WTC11 (cell line): ENCODE measurements around the gene HIP1. TPM values are rescaled to one million over a fixed set of nuclear protein-coding genes. Genes with fewer than 3 reads are reported as not detected.

Experiments used
- ATAC-seq: fragments of 200-7000 bp; cut with Tn5 transposase; 2 replicates; pipeline ENCODE4 v1.10.0; 2021; ENCODE audit warnings: mild to moderate bottlenecking, moderate library complexity
- CTCF ChIA-PET: fragments of 300-600 bp; sonication (Branson Sonifier 250); formaldehyde crosslinking; loops from one replicate; lab custom pipeline; 2021; ENCODE audit warnings: antibody characterized with exemption; lab: Charles Lee
- POLR2A ChIA-PET: fragments of 350-600 bp; sonication (Branson Sonifier 250); formaldehyde crosslinking; loops from one replicate; lab custom pipeline; 2021; ENCODE audit warnings: antibody characterized with exemption; lab: Charles Lee
- DNase-seq: peaks from one replicate; pipeline ENCODE4 v3.0.0; 2021; ENCODE audit warnings: low spot score
- H3K27ac Mint-ChIP-seq: 2 replicates; pipeline ENCODE4 v1.8.0; 2021; ENCODE audit warnings: mixed read lengths
- H3K27me3 Mint-ChIP-seq: 2 replicates; pipeline ENCODE4 v1.8.0; 2021; ENCODE audit warnings: low read depth, mild to moderate bottlenecking, moderate library complexity, mixed read lengths
- H3K36me3 Mint-ChIP-seq: 2 replicates; pipeline ENCODE4 v1.8.0; 2021; ENCODE audit warnings: mixed read lengths
- H3K4me1 Mint-ChIP-seq: 2 replicates; pipeline ENCODE4 v1.8.0; 2022; ENCODE audit warnings: mixed read lengths
- H3K4me3 Mint-ChIP-seq: 2 replicates; pipeline ENCODE4 v1.8.0; 2021; ENCODE audit warnings: mild to moderate bottlenecking, moderate library complexity, mixed read lengths
- H3K9me3 Mint-ChIP-seq: 2 replicates; pipeline ENCODE4 v1.8.0; 2021; ENCODE audit warnings: mixed read lengths
- CBFB ChIP-seq: sonication (generic); formaldehyde crosslinking; IDR thresholded peaks from 2 replicates; pipeline ENCODE4 v1.8.1; 2022; ENCODE audit warnings: mild to moderate bottlenecking, low read depth, missing genetic modification reagents
- CREM ChIP-seq: sonication (generic); formaldehyde crosslinking; IDR thresholded peaks from 2 replicates; pipeline ENCODE4 v1.8.1; 2022; ENCODE audit warnings: mild to moderate bottlenecking, missing genetic modification reagents, moderate library complexity
- ELF4 ChIP-seq: sonication (generic); formaldehyde crosslinking; IDR thresholded peaks from 2 replicates; pipeline ENCODE4 v1.8.1; 2022; ENCODE audit warnings: low read depth, mild to moderate bottlenecking, moderate library complexity, missing genetic modification reagents
- ESRRA ChIP-seq: sonication (generic); formaldehyde crosslinking; IDR thresholded peaks from 2 replicates; pipeline ENCODE4 v1.8.1; 2022; ENCODE audit warnings: mild to moderate bottlenecking, missing genetic modification reagents, borderline replicate concordance
- FOXK1 ChIP-seq: sonication (generic); formaldehyde crosslinking; IDR thresholded peaks from 2 replicates; pipeline ENCODE4 v1.8.0; 2022; ENCODE audit warnings: mild to moderate bottlenecking, moderate library complexity, missing genetic modification reagents
- GTF2I ChIP-seq: fragments of 250-450 bp; sonication (Bioruptor Pico); conservative IDR thresholded peaks from 2 replicates; pipeline ENCODE4 v1.4.0; 2021; ENCODE audit warnings: mild to moderate bottlenecking
- NFYB ChIP-seq: sonication (generic); formaldehyde crosslinking; conservative IDR thresholded peaks from 2 replicates; pipeline ENCODE4 v1.8.0; 2022; ENCODE audit warnings: low read depth, missing genetic modification reagents
- NR3C1 ChIP-seq: sonication (generic); formaldehyde crosslinking; conservative IDR thresholded peaks from 2 replicates; pipeline ENCODE4 v1.8.1; 2023; ENCODE audit warnings: low read depth, mild to moderate bottlenecking, missing genetic modification reagents
- SOX15 ChIP-seq: fragments of 250-450 bp; sonication (Bioruptor Pico); IDR thresholded peaks from 2 replicates; pipeline ENCODE4 v1.9.0; 2021; ENCODE audit warnings: mild to moderate bottlenecking
- TCF7 ChIP-seq: sonication (generic); formaldehyde crosslinking; IDR thresholded peaks from 2 replicates; pipeline ENCODE4 v1.8.0; 2022; ENCODE audit warnings: mild to moderate bottlenecking, low read depth, missing genetic modification reagents, moderate library complexity
- ZNF671 ChIP-seq: fragments of 250-450 bp; sonication (Bioruptor Pico); IDR thresholded peaks from 2 replicates; pipeline ENCODE4 v1.8.0; 2021; ENCODE audit warnings: mild to moderate bottlenecking
- total RNA-seq: library from RNA; stranded (reverse); gene quantifications from 3 replicates; pipeline ENCODE4 v1.2.3, GENCODE V29; 2021
- TF ChIP-seq, protein P1 (sequence below): fragments of 250-450 bp; sonication (Bioruptor Pico); IDR thresholded peaks from 2 replicates; pipeline ENCODE4 v1.9.0; 2021; ENCODE audit warnings: moderate library complexity, mild to moderate bottlenecking, inconsistent platforms, borderline replicate concordance
- TF ChIP-seq, protein P2 (sequence below): fragments of 250-450 bp; sonication (Bioruptor Pico); IDR thresholded peaks from 2 replicates; pipeline ENCODE4 v1.9.0; 2021; ENCODE audit warnings: mild to moderate bottlenecking
- TF ChIP-seq, protein P3 (sequence below): sonication (generic); formaldehyde crosslinking; IDR thresholded peaks from 2 replicates; pipeline ENCODE4 v1.8.1; 2023; ENCODE audit warnings: mild to moderate bottlenecking, missing genetic modification reagents
- TF ChIP-seq, protein P4 (sequence below): sonication (generic); formaldehyde crosslinking; IDR thresholded peaks from 2 replicates; pipeline ENCODE4 v1.8.1; 2022; ENCODE audit warnings: missing genetic modification reagents, borderline replicate concordance
- TF ChIP-seq, protein P5 (sequence below): sonication (generic); formaldehyde crosslinking; IDR thresholded peaks from 2 replicates; pipeline ENCODE4 v1.8.1; 2023; ENCODE audit warnings: mild to moderate bottlenecking, missing genetic modification reagents, moderate library complexity
- TF ChIP-seq, protein P6 (sequence below): sonication (generic); formaldehyde crosslinking; IDR thresholded peaks from 2 replicates; pipeline ENCODE4 v1.8.0; 2023; ENCODE audit warnings: missing genetic modification reagents
- TF ChIP-seq, protein P7 (sequence below): sonication (generic); formaldehyde crosslinking; IDR thresholded peaks from 2 replicates; pipeline ENCODE4 v1.8.1; 2022; ENCODE audit warnings: mild to moderate bottlenecking, missing genetic modification reagents, moderate library complexity, borderline replicate concordance

HIP1 gene
- total RNA-seq, 1 experiment from 2014 or later, result 75.8 TPM

DNA sequence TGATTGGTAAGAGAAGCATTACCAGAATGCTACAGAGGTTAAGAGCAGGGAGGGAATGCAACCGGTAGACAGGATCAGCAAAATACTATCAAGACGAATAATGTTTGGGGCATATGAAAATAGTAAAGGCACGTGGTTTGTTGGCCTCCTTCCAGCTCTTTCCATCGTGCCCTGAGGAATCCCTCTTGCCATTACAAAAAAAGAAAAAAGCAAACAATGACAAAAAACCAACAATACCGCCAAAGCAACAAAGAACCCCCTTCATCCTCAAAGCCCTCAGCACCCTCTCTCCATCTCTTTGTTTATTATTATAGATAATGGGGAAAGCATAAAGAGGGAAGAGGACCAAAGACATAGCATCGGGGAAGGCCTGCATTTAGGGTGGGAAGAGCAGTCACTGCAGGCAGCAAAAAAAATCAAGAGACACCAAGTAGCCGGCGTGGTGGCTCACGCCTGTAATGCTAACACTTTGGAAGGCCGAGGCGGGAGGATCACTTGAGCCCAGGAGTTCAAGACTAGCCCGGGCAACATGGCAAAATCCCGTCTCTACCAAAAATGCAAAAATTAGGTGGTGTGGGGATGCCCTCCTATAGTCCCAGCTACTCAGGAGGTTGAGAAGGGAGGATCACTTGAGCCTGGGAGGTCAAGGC lies 78.0 kb downstream of the HIP1 start:
- H3K27ac Mint-ChIP-seq, result no peak overlapping the region

DNA sequence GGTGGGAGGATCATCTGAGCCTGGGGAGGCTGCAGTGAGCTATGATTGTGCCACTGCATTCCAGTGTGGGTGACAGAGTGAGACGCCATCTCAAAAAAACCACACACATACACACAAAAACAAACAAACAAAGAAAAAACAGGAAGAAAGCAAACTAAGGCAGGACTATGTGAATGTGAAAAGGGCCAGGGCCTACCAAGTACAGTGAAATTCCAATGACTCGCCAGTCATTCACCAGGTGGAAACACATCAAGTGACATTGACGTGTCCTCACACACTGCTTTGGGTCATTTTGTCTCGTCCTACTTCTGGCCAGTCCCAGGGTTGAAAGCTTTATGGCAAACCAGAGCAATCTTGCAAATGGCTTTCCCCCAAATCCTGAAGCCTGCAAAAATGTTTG lies 79.9 kb downstream of the HIP1 start:
- CTCF ChIA-PET, result interaction anchor here (1.3 kb wide), 1 partner anchor 54 kb away, joined by 3 read pairs; no protein-coding TSS in a partner anchor
- TF ChIP-seq FOXK1 (CRISPR knock-in tag) (no peak), SOX15 (no peak)
- TF ChIP-seq, protein P1, sequence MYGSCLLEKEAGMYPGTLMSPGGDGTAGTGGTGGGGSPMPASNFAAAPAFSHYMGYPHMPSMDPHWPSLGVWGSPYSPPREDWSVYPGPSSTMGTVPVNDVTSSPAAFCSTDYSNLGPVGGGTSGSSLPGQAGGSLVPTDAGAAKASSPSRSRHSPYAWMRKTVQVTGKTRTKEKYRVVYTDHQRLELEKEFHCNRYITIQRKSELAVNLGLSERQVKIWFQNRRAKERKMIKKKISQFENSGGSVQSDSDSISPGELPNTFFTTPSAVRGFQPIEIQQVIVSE (CRISPR knock-in tag), result no peak

More for the DNA sequence above, 78.0 kb downstream of the HIP1 start:
- ATAC-seq (no peak), DNase-seq (no peak)
- POLR2A ChIA-PET, result no interaction called here
- Mint-ChIP-seq H3K27me3 (no peaks in the 10 kb centered on the region), H3K4me3 (no peak overlapping the region), H3K9me3 (peaks cover 4% of the 10 kb centered on the region; the same call in 1 of the 2 replicates), H3K4me1 (peaks cover 13% of the 10 kb centered on the region), H3K36me3 (no peaks in the 10 kb centered on the region)
- no peak for TF ChIP-seq FOXK1 (CRISPR knock-in tag)
- TF ChIP-seq, protein P2, sequence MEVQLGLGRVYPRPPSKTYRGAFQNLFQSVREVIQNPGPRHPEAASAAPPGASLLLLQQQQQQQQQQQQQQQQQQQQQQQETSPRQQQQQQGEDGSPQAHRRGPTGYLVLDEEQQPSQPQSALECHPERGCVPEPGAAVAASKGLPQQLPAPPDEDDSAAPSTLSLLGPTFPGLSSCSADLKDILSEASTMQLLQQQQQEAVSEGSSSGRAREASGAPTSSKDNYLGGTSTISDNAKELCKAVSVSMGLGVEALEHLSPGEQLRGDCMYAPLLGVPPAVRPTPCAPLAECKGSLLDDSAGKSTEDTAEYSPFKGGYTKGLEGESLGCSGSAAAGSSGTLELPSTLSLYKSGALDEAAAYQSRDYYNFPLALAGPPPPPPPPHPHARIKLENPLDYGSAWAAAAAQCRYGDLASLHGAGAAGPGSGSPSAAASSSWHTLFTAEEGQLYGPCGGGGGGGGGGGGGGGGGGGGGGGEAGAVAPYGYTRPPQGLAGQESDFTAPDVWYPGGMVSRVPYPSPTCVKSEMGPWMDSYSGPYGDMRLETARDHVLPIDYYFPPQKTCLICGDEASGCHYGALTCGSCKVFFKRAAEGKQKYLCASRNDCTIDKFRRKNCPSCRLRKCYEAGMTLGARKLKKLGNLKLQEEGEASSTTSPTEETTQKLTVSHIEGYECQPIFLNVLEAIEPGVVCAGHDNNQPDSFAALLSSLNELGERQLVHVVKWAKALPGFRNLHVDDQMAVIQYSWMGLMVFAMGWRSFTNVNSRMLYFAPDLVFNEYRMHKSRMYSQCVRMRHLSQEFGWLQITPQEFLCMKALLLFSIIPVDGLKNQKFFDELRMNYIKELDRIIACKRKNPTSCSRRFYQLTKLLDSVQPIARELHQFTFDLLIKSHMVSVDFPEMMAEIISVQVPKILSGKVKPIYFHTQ (CRISPR knock-in tag), result no peak
- TF ChIP-seq, protein P3, sequence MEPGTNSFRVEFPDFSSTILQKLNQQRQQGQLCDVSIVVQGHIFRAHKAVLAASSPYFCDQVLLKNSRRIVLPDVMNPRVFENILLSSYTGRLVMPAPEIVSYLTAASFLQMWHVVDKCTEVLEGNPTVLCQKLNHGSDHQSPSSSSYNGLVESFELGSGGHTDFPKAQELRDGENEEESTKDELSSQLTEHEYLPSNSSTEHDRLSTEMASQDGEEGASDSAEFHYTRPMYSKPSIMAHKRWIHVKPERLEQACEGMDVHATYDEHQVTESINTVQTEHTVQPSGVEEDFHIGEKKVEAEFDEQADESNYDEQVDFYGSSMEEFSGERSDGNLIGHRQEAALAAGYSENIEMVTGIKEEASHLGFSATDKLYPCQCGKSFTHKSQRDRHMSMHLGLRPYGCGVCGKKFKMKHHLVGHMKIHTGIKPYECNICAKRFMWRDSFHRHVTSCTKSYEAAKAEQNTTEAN (CRISPR knock-in tag), result no peak
- TF ChIP-seq, protein P4, sequence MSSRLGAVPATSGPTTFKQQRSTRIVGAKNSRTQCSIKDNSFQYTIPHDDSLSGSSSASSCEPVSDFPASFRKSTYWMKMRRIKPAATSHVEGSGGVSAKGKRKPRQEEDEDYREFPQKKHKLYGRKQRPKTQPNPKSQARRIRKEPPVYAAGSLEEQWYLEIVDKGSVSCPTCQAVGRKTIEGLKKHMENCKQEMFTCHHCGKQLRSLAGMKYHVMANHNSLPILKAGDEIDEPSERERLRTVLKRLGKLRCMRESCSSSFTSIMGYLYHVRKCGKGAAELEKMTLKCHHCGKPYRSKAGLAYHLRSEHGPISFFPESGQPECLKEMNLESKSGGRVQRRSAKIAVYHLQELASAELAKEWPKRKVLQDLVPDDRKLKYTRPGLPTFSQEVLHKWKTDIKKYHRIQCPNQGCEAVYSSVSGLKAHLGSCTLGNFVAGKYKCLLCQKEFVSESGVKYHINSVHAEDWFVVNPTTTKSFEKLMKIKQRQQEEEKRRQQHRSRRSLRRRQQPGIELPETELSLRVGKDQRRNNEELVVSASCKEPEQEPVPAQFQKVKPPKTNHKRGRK (CRISPR knock-in tag), result no peak
- CTCF ChIA-PET, result no interaction called here

DNA sequence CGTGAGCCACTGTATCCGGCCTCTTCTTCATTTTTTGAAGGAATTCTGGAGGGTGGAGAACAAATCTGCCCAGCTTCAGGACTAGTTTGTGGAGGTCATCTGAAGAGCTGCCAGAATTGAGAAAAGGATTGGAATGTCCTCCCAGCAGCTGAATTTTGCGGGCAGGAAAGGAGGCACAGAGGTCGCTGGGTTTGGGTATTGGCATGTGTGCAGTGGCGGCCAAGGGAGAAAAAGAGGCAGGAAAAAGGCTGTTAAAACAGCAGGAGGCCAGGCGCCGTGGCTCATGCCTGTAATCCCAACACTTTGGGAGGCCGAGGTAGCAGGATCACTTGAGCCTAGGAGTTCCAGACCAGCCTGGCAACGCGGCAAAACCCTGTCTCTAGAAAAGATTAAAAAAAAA lies 80.4 kb downstream of the HIP1 start:
- ATAC-seq, result no peak
- H3K9me3 Mint-ChIP-seq, result peaks cover 1% of the 10 kb centered on the region; the same call in 1 of the 2 replicates
- TF ChIP-seq ZNF671 (CRISPR knock-in tag), result no peak
- TF ChIP-seq, protein P3 (CRISPR knock-in tag), result no peak
- TF ChIP-seq ESRRA (CRISPR knock-in tag), result no peak
- no peak for TF ChIP-seq CREM (CRISPR knock-in tag)
- TF ChIP-seq TCF7 (CRISPR knock-in tag), result no peak
- TF ChIP-seq, protein P5, sequence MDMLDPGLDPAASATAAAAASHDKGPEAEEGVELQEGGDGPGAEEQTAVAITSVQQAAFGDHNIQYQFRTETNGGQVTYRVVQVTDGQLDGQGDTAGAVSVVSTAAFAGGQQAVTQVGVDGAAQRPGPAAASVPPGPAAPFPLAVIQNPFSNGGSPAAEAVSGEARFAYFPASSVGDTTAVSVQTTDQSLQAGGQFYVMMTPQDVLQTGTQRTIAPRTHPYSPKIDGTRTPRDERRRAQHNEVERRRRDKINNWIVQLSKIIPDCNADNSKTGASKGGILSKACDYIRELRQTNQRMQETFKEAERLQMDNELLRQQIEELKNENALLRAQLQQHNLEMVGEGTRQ (CRISPR knock-in tag), result no peak
- TF ChIP-seq, protein P6, sequence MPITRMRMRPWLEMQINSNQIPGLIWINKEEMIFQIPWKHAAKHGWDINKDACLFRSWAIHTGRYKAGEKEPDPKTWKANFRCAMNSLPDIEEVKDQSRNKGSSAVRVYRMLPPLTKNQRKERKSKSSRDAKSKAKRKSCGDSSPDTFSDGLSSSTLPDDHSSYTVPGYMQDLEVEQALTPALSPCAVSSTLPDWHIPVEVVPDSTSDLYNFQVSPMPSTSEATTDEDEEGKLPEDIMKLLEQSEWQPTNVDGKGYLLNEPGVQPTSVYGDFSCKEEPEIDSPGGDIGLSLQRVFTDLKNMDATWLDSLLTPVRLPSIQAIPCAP, result no peak
- no peak for TF ChIP-seq GTF2I (CRISPR knock-in tag)
- TF ChIP-seq, protein P7, sequence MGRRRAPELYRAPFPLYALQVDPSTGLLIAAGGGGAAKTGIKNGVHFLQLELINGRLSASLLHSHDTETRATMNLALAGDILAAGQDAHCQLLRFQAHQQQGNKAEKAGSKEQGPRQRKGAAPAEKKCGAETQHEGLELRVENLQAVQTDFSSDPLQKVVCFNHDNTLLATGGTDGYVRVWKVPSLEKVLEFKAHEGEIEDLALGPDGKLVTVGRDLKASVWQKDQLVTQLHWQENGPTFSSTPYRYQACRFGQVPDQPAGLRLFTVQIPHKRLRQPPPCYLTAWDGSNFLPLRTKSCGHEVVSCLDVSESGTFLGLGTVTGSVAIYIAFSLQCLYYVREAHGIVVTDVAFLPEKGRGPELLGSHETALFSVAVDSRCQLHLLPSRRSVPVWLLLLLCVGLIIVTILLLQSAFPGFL (CRISPR knock-in tag), result no peak
- TF ChIP-seq ELF4 (CRISPR knock-in tag), result no peak
- no peak for TF ChIP-seq CBFB (CRISPR knock-in tag)
- TF ChIP-seq SOX15, result no peak
- no peak for TF ChIP-seq NR3C1 (CRISPR knock-in tag)
- TF ChIP-seq, protein P1 (CRISPR knock-in tag), result no peak
- no peak for TF ChIP-seq NFYB (CRISPR knock-in tag)

More for the DNA sequence above, 79.9 kb downstream of the HIP1 start:
- POLR2A ChIA-PET, result no interaction called here
- no peak overlapping the region for H3K4me3 Mint-ChIP-seq
- H3K36me3 Mint-ChIP-seq, result no peaks in the 10 kb centered on the region
- H3K9me3 Mint-ChIP-seq, result peaks cover 4% of the 10 kb centered on the region; the same call in 1 of the 2 replicates
- DNase-seq, result no peak
- peak overlapping the region; percentile 88 for H3K27ac Mint-ChIP-seq
- no peak for ATAC-seq
- H3K4me1 Mint-ChIP-seq, result peaks cover 13% of the 10 kb centered on the region
- no peaks in the 10 kb centered on the region for H3K27me3 Mint-ChIP-seq

More for the DNA sequence above, 80.4 kb downstream of the HIP1 start:
- Mint-ChIP-seq H3K27ac (no peak overlapping the region; the same call in 1 of the 2 replicates), H3K4me1 (peaks cover 13% of the 10 kb centered on the region), H3K36me3 (no peaks in the 10 kb centered on the region), H3K27me3 (no peaks in the 10 kb centered on the region), H3K4me3 (no peak overlapping the region)
- POLR2A ChIA-PET, result no interaction called here
- DNase-seq, result no peak
- CTCF ChIA-PET, result interaction anchor here (1.3 kb wide), 1 partner anchor 54 kb away, joined by 3 read pairs; no protein-coding TSS in a partner anchor
